ENCODE results near the gene JMY. TPM values are rescaled to one million over a fixed set of nuclear protein-coding genes. Genes with fewer than 3 reads are reported as not detected.

Gene JMY
- total RNA-seq, 1 experiment from 2014 or later: 15.2 TPM

- no peak overlapping the region for H3K14ac ChIP-seq (ENCODE audit: insufficient read depth, low read length)
- H2BK120ac ChIP-seq (ENCODE audit: low read depth, low read length, poor library complexity, severe bottlenecking): no peak overlapping the region
- no peaks in the 10 kb centered on the region for H3K4me1 ChIP-seq (ENCODE audit: insufficient read depth, low read length)
- no peak overlapping the region for H2BK5ac ChIP-seq (ENCODE audit: insufficient read length, low read length)
- no peak overlapping the region for H3T11ph ChIP-seq (ENCODE audit: low read length)
- DNase-seq: no peak
- no peak overlapping the region for H3K18ac ChIP-seq (ENCODE audit: insufficient read length, low read depth, low read length)
- no peak overlapping the region for H2BK15ac ChIP-seq (ENCODE audit: low read depth, low read length)
- no peak overlapping the region for H3K4ac ChIP-seq (ENCODE audit: low read depth, low read length)
- H3K23me2 ChIP-seq (ENCODE audit: insufficient read length, low read depth, low read length, poor library complexity, severe bottlenecking): no peaks in the 10 kb centered on the region
- H2BK20ac ChIP-seq (ENCODE audit: low read depth, low read length, poor library complexity, severe bottlenecking): no peak overlapping the region
- H3K27me3 Mint-ChIP-seq (ENCODE audit: low read depth): no peaks in the 10 kb centered on the region
- no peak overlapping the region for H3K23ac ChIP-seq (ENCODE audit: insufficient read length, low read depth, low read length)
- peaks cover under 1 to 1% of the 10 kb centered on the region in 2 experiments; a peak in 3 of 4 replicates for H3K4me1 Mint-ChIP-seq
- no peaks in the 10 kb centered on the region for H3K79me1 ChIP-seq (ENCODE audit: insufficient read depth, low read depth, low read length, poor library complexity, severe bottlenecking)
- H4K91ac ChIP-seq (ENCODE audit: insufficient read length, low read depth, low read length): no peak overlapping the region
- H3K36me3 Mint-ChIP-seq (ENCODE audit: insufficient read depth in 1 of 3, low read depth in 3 of 3): no peaks in the 10 kb centered on the region
- WGBS (ENCODE audit: extremely low coverage, insufficient read length, low lambda C conversion rate): no CpG with 5 or more reads among the region's 3 CpGs
- no peaks in the 10 kb centered on the region for H3K27me3 ChIP-seq (ENCODE audit: insufficient read depth, low read length)
- H2BK12ac ChIP-seq (ENCODE audit: insufficient read length, low read depth, low read length): no peak overlapping the region
- no peak for TF ChIP-seq CTCF (conservative IDR thresholded peaks at IDR 0.05)
- H3K27ac Mint-ChIP-seq: no peak overlapping the region
- H3K27ac ChIP-seq (ENCODE audit: insufficient read length, low read depth, low read length): no peak overlapping the region
- no peak overlapping the region for H3K9ac ChIP-seq (ENCODE audit: extremely low read depth, insufficient read length, low read length)
- H4K8ac ChIP-seq (replicated peaks; ENCODE audit: insufficient read length, low read depth, low read length): no peak overlapping the region
- H2AFZ ChIP-seq (ENCODE audit: low read length): no peak overlapping the region
- no peak overlapping the region for H3K4me2 ChIP-seq (ENCODE audit: insufficient read depth, insufficient read length, low read length)
- no peaks in the 10 kb centered on the region for H3K9me3 ChIP-seq (ENCODE audit: control insufficient read depth, low read depth, low read length)
- H3K9me3 Mint-ChIP-seq: no peaks in the 10 kb centered on the region
- no peak overlapping the region for H3K56ac ChIP-seq (ENCODE audit: insufficient read length, low read depth, low read length)
- no peak overlapping the region for H4K5ac ChIP-seq (ENCODE audit: insufficient read length, low read depth, low read length)
- no peak overlapping the region for H2AK5ac ChIP-seq (ENCODE audit: insufficient read length, low read length)
- no peaks in the 10 kb centered on the region for H3K79me2 ChIP-seq (ENCODE audit: insufficient read depth, low read length)
- H3K4me3 Mint-ChIP-seq: no peak overlapping the region
- H4K20me1 ChIP-seq (ENCODE audit: control insufficient read depth, insufficient read depth, insufficient read length): no peaks in the 10 kb centered on the region
These were observed 29.4 kb upstream of the JMY start for GRCh38 chr5:79206541-79206940.
